SK-N-SH (cell line): ENCODE results near the gene LINGO3. TPM values are rescaled to one million over a fixed set of nuclear protein-coding genes. Genes with fewer than 3 reads are reported as not detected.
"Not testable (repeated sequence)": the region's sequence is repeated elsewhere in the genome, so short reads cannot be mapped to it uniquely, and the experiment has no call there.

ENCODE experiments used
- CTCF ChIA-PET: fragments of 300-600, 350-600 bp; formaldehyde crosslinking; extraction: SDS; loops from one replicate; lab custom pipeline; 2021; lab: Yijun Ruan, JAX
- POLR2A ChIA-PET: fragments of 350-600 bp; sonication (Branson Sonifier 250); formaldehyde crosslinking; extraction: SDS; loops from one replicate; lab custom pipeline; 2020; ENCODE audit warnings: antibody characterized with exemption, inconsistent platforms; lab: Yijun Ruan, JAX
- DNase-seq: peaks from one replicate; pipeline ENCODE4 v3.0.0; 2012
- H2AFZ ChIP-seq: fragments of 200-600 bp; sonication (generic); 2 replicates; pipeline ENCODE4 v1.8.1; 2016; ENCODE audit warnings: antibody characterized with exemption, mild to moderate bottlenecking, low read depth
- H3F3A ChIP-seq: fragments of 200-600 bp; sonication (generic); replicated peaks from 2 replicates; pipeline ENCODE3; 2016; ENCODE audit warnings: antibody characterized with exemption, mild to moderate bottlenecking; ENCODE audit not compliant: insufficient read depth
- H3K27ac ChIP-seq, 2 experiments: fragments of 200-500 bp in 1 of 2; fragments of 200-600 bp in 1 of 2; sonication (Bioruptor generic) in 1 of 2; sonication (generic), shearing (Covaris generic) in 1 of 2; 2 replicates each; pipeline versions ENCODE4 v1.5.1 to v1.6.1; 2014 to 2016; ENCODE audit warnings: low read depth in 2 of 2, inconsistent platforms in 1 of 2, low read length in 1 of 2, mild to moderate bottlenecking in 1 of 2, mixed read lengths in 1 of 2
- H3K27me3 ChIP-seq: fragments of 200-600 bp; sonication (generic), shearing (Covaris generic); 2 replicates; pipeline ENCODE4 v1.6.1; 2016; ENCODE audit warnings: mixed run types; ENCODE audit not compliant: insufficient read depth
- H3K36me3 ChIP-seq, 2 experiments: fragments of 200-500 bp in 1 of 2; fragments of 200-600 bp in 1 of 2; sonication (Bioruptor generic) in 1 of 2; sonication (generic) in 1 of 2; replicated peaks in 1 of 2; 2 replicates each; pipeline versions ENCODE3 to v1.5.1; 2014 to 2016; ENCODE audit warnings: low read length in 1 of 2, mild to moderate bottlenecking in 1 of 2; ENCODE audit not compliant: insufficient read depth in 2 of 2, control insufficient read depth in 1 of 2
- H3K4me1 ChIP-seq, 2 experiments: fragments of 200-500 bp in 1 of 2; fragments of 200-600 bp in 1 of 2; sonication (Bioruptor generic) in 1 of 2; sonication (generic), shearing (Covaris generic) in 1 of 2; 2 replicates each; pipeline versions ENCODE4 v1.5.1 to v1.6.1; 2014 to 2016; ENCODE audit warnings: low read depth in 1 of 2, low read length in 1 of 2, mixed run types in 1 of 2; ENCODE audit not compliant: insufficient read depth in 2 of 2, control insufficient read depth in 1 of 2
- H3K4me2 ChIP-seq: fragments of 200-600 bp; sonication (generic), shearing (Covaris generic); 2 replicates; pipeline ENCODE4 v1.6.1; 2017; ENCODE audit warnings: mixed run types
- H3K4me3 ChIP-seq, 2 experiments: fragments of 200-500 bp in 1 of 2; fragments of 200-600 bp in 1 of 2; sonication (Bioruptor generic) in 1 of 2; sonication (generic), shearing (Covaris generic) in 1 of 2; 2 replicates each; pipeline versions ENCODE4 v1.5.1 to v1.8.1; 2014 to 2016; ENCODE audit warnings: low read depth in 2 of 2, inconsistent platforms in 1 of 2, low read length in 1 of 2, mild to moderate bottlenecking in 1 of 2, mixed read lengths in 1 of 2, moderate library complexity in 1 of 2
- H3K79me2 ChIP-seq: fragments of 200-600 bp; sonication (generic); 2 replicates; pipeline ENCODE4 v1.8.1; 2017; ENCODE audit warnings: mild to moderate bottlenecking; ENCODE audit not compliant: insufficient read depth
- H3K9ac ChIP-seq: fragments of 200-600 bp; sonication (generic); 2 replicates; pipeline ENCODE4 v1.6.1; 2017; ENCODE audit warnings: mixed run types
- H3K9me2 ChIP-seq: fragments of 200-600 bp; sonication (generic); 2 replicates; pipeline ENCODE4 v1.6.1; 2017; ENCODE audit warnings: mixed run types
- H3K9me3 ChIP-seq: fragments of 200-600 bp; sonication (generic); 2 replicates; pipeline ENCODE4 v1.6.1; 2017; ENCODE audit warnings: mixed run types, mild to moderate bottlenecking, moderate library complexity
- H4K20me1 ChIP-seq: fragments of 200-600 bp; sonication (generic); 2 replicates; pipeline ENCODE4 v1.6.1; 2017; ENCODE audit warnings: mild to moderate bottlenecking, mixed run types; ENCODE audit not compliant: insufficient read depth
- EZH2phosphoT487 ChIP-seq: fragments of 200-600 bp; sonication (generic); IDR thresholded peaks from 2 replicates; pipeline ENCODE4 v1.6.1; 2017; ENCODE audit warnings: low read depth, mixed run types, mild to moderate bottlenecking, antibody characterized with exemption, moderate library complexity, borderline replicate concordance
- FOXM1 ChIP-seq: IDR thresholded peaks from 2 replicates; pipeline ENCODE4 v1.4.0; 2012; ENCODE audit warnings: low read depth, mild to moderate bottlenecking
- JUND ChIP-seq: IDR thresholded peaks from 2 replicates; pipeline ENCODE4 v1.4.0; 2012
- POLR2AphosphoS5 ChIP-seq: IDR thresholded peaks from 2 replicates; pipeline ENCODE4 v1.6.1; 2012; ENCODE audit warnings: low read depth, low read length
- RFX5 ChIP-seq: IDR thresholded peaks from 2 replicates; pipeline ENCODE4 v1.6.1; 2012; ENCODE audit warnings: mild to moderate bottlenecking, improper control_type of control experiment, low read length
- WGBS: methylation state at CpG from one replicate; pipeline ENCODE4 v1.1.6; 2017; ENCODE audit warnings: low lambda C conversion rate; 5-methylcytosine and 5-hydroxymethylcytosine counted together
- polyA plus RNA-seq, 3 experiments: library from polyadenylated mRNA; depleted of rRNA; stranded (reverse); fragments of >200 nt; gene quantifications; 2 replicates each; pipeline ENCODE4 v1.2.3, GENCODE V29; 2012
- TF ChIP-seq, protein P1 (sequence below): fragments of 150-350 bp; IDR thresholded peaks from 2 replicates; pipeline ENCODE4 v1.6.1; 2017; ENCODE audit warnings: antibody characterized with exemption, low read length, low read depth, borderline replicate concordance
- TF ChIP-seq, protein P2 (sequence below): IDR thresholded peaks from 2 replicates; pipeline ENCODE4 v1.4.0; 2012; ENCODE audit warnings: low read depth, borderline replicate concordance

The LINGO3 gene
- polyA plus RNA-seq, 1 of the 3 experiments (the other 2 are of a cell fraction), result not detected

DNA sequence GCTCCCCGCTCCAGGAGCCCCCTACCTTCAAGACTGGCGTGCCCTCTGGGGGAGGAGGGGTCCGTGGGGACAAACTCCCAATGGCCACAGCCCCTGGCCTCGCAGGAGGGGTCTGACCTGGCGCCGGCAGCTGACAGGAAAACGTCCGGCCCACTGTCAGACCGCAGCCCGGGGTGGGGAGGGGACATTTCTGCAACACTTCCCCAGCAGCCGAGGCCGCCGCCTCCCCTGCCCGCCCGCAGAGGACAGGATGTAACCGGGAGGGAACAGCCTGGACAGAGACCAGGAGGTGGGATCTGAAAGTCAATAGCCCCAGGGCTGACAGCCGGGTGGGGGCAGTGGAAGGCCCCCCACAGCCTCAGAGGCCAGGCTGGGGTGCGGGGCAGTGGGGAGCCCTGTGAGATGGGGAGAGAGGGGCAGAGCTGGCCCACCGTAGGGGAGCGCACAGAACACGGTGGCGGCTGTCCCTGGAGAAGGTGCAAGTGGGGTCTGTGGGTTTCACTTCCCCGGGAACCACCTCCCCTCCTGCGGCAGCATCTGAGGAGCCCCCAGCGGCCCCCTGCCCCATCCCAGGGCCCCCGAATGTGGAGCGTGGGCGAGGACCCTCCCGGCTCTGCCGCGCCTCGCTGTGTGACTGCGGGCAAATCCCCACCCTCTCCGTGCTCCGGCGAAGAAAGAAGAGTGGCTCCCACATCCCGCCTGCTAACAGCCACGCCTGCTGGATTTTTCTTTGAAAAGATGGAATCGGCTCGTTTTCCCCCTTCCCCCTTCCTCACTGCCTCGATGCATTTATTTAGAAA is 25.7 kb downstream of the LINGO3 start, which contains the start of gene PEAK3:
PEAK3 (minus strand) TSS at position 114 of the 800 bp plus-strand sequence. CDS start 1,244 bp downstream, outside the sequence.
- Histone ChIP-seq H3K36me3 (no peaks in the 10 kb centered on the region), H2AFZ (no peak within 1 kb of the TSS; the same call in 1 of the 2 replicates), H3K9me3 (no peaks in the 10 kb centered on the region), H3K4me2 (peak within 1 kb of the TSS; percentile 47; the same call in 1 of the 2 replicates), H3K27me3 (no peaks in the 10 kb centered on the region), H3K4me3 (peak within 1 kb of the TSS in 1 of 2 experiments; percentile 9; a peak in 1 of 4 replicates), H3K27ac (no peak within 1 kb of the TSS), H3K4me1 (peaks cover 0 to 8% of the 10 kb centered on the region in 2 experiments; a peak in 1 of 4 replicates), H3F3A (peaks cover 3% of the 10 kb centered on the region), H4K20me1 (no peaks in the 10 kb centered on the region), H3K79me2 (peaks cover 4% of the 10 kb centered on the region; the same call in 1 of the 2 replicates), H3K9ac (no peak within 1 kb of the TSS), H3K9me2 (no peaks in the 10 kb centered on the region)
- POLR2A ChIA-PET, result interaction anchor here (0.6 kb wide), 1 partner anchor 9 kb away, joined by 3 read pairs; no protein-coding TSS in a partner anchor
- CTCF ChIA-PET, result interaction anchor here (1.0 to 2.7 kb wide), 5 partner anchors 9 to 39 kb away, joined by 4 to 20 read pairs (median 5); partner anchors contain the start of gene LINGO3
- TF ChIP-seq EZH2phosphoT487 (no peak), FOXM1 (no peak), RFX5 (no peak), POLR2AphosphoS5 (no peak), JUND (no peak)
- TF ChIP-seq, protein P1, sequence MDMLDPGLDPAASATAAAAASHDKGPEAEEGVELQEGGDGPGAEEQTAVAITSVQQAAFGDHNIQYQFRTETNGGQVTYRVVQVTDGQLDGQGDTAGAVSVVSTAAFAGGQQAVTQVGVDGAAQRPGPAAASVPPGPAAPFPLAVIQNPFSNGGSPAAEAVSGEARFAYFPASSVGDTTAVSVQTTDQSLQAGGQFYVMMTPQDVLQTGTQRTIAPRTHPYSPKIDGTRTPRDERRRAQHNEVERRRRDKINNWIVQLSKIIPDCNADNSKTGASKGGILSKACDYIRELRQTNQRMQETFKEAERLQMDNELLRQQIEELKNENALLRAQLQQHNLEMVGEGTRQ, result no peak
- TF ChIP-seq, protein P2, sequence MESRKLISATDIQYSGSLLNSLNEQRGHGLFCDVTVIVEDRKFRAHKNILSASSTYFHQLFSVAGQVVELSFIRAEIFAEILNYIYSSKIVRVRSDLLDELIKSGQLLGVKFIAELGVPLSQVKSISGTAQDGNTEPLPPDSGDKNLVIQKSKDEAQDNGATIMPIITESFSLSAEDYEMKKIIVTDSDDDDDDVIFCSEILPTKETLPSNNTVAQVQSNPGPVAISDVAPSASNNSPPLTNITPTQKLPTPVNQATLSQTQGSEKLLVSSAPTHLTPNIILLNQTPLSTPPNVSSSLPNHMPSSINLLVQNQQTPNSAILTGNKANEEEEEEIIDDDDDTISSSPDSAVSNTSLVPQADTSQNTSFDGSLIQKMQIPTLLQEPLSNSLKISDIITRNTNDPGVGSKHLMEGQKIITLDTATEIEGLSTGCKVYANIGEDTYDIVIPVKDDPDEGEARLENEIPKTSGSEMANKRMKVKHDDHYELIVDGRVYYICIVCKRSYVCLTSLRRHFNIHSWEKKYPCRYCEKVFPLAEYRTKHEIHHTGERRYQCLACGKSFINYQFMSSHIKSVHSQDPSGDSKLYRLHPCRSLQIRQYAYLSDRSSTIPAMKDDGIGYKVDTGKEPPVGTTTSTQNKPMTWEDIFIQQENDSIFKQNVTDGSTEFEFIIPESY, result no peak
- DNase-seq, result peak; percentile 80
- whole genome bisulfite sequencing, result 22% methylated on average over 9 of the region's 41 CpGs

DNA sequence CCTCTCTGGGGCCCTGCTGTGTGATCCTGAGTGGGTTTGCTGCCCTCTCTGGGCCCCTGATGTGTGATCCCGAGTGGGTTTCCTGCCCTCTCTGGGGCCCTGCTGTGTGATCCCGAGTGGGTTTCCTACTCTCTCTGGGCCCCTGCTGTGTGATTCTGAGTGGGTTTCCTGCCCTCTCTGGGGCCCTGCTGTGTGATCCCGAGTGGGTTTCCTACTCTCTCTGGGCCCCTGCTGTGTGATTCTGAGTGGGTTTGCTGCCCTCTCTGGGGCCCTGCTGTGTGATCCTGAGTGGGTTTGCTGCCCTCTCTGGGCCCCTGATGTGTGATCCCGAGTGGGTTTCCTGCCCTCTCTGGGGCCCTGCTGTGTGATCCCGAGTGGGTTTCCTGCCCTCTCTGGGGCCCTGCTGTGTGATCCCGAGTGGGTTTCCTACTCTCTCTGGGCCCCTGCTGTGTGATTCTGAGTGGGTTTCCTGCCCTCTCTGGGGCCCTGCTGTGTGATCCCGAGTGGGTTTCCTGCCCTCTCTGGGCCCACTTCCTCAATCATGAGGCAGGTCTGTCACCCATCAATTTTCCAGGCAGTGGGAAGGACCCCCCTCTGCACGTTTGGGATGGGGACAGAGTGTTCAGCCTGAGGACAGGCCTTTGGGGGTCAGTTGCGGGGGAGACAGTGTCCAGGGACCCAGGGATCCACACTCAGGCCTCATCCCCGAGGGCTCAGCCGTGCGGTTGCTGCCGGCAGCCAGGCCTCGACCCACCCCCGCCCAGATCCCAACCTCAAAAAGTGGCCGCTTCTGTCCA is 26.5 kb downstream of the LINGO3 start:
- not testable (repeated sequence) for H3K9me3 ChIP-seq, H3K9ac ChIP-seq, H3F3A ChIP-seq, H3K27me3 ChIP-seq, DNase-seq, H3K27ac ChIP-seq, H2AFZ ChIP-seq, H3K79me2 ChIP-seq, H3K9me2 ChIP-seq, H3K4me3 ChIP-seq, H3K4me1 ChIP-seq, H4K20me1 ChIP-seq, H3K36me3 ChIP-seq
- ChIA-PET CTCF (interaction anchor here (1.0 to 2.7 kb wide), 2 partner anchors 8 to 35 kb away, joined by 4 to 20 read pairs; no protein-coding TSS in a partner anchor), POLR2A (interaction anchor here (0.6 kb wide), 1 partner anchor 10 kb away, joined by 3 read pairs; no protein-coding TSS in a partner anchor)
- H3K4me2 ChIP-seq, result peak overlapping the region; percentile 47; the same call in 1 of the 2 replicates
- 38% methylated on average over 3 of the region's 16 CpGs for WGBS
